Esophagus muscularis mucosa (tissue), 4 donors: Measurements from ENCODE around the gene PCDHB11. TPM values are rescaled to one million over a fixed set of nuclear protein-coding genes. Genes with fewer than 3 reads are reported as not detected.
A peak's percentile ranks its signal among the peaks of the same experiment; 100 is the strongest.
"Not testable (repeated sequence)": the region's sequence is repeated elsewhere in the genome, so short reads cannot be mapped to it uniquely, and the experiment has no call there.

Source experiments
- DNase-seq: peaks from one replicate; pipeline ENCODE4 v3.0.0-alpha.2; 2017; ENCODE audit errors: extremely low spot score
- H3K27ac ChIP-seq, 4 donors: fragments of 200-600 bp; sonication (generic); replicated peaks in 1 of 4; 1 replicate in 3 of 4; 2 replicates in 1 of 4; pipeline ENCODE4 v1.5.1; 2016 to 2019; ENCODE audit warnings: mild to moderate bottlenecking in 1 of 4
- H3K27me3 ChIP-seq, 4 donors: fragments of 200-600 bp; sonication (generic); one replicate each; pipeline versions ENCODE4 v1.5.1 to v1.6.0; 2016 to 2019
- H3K36me3 ChIP-seq, 4 donors: fragments of 200-600 bp; sonication (generic); one replicate each; pipeline ENCODE4 v1.5.1; 2016 to 2019
- H3K4me1 ChIP-seq, 4 donors: fragments of 200-600 bp; sonication (generic); one replicate each; pipeline ENCODE4 v1.5.1; 2016 to 2019
- H3K4me3 ChIP-seq, 4 donors: fragments of 200-600 bp; sonication (generic); 1 replicate in 2 of 4; 2 replicates in 2 of 4; pipeline ENCODE4 v1.5.1; 2016 to 2019; ENCODE audit warnings: mild to moderate bottlenecking in 4 of 4, moderate library complexity in 1 of 4
- H3K9me3 ChIP-seq, 4 donors: fragments of 200-600 bp; sonication (generic); 1 replicate in 3 of 4; 2 replicates in 1 of 4; pipeline ENCODE4 v1.5.1; 2016 to 2019
- CTCF ChIP-seq, 3 experiments: fragments of 200-600 bp in 2 of 3; fragments of 450-650 bp in 1 of 3; sonication (generic) in 2 of 3; IDR thresholded peaks; one replicate each; pipeline ENCODE4 v1.5.1; 2017 to 2019; ENCODE audit warnings: antibody characterized with exemption in 3 of 3, mild to moderate bottlenecking in 2 of 3, moderate library complexity in 1 of 3
- EP300 ChIP-seq: sonication (generic); formaldehyde crosslinking; IDR thresholded peaks from one replicate; pipeline ENCODE4 v1.6.1; 2017; ENCODE audit warnings: antibody characterized with exemption
- POLR2A ChIP-seq: fragments of 450-650 bp; IDR thresholded peaks from one replicate; pipeline ENCODE4 v1.6.1; 2017; ENCODE audit warnings: antibody characterized with exemption, moderate library complexity, mild to moderate bottlenecking, low read depth
- POLR2AphosphoS5 ChIP-seq, 2 donors: sonication (generic); formaldehyde crosslinking; IDR thresholded peaks; one replicate each; pipeline ENCODE4 v1.6.1; 2017; ENCODE audit warnings: antibody characterized with exemption in 2 of 2
- WGBS: methylation state at CpG from one replicate; pipeline ENCODE4 v1.1.5; 2018; 5-methylcytosine and 5-hydroxymethylcytosine counted together
- intact Hi-C: fragments of 100-400 bp; cut with DNase I; formaldehyde crosslinking; loops from one replicate; pipeline ENCODE4 v1.15.1; 2023
- total RNA-seq, 4 donors: library from RNA; depleted of rRNA; stranded (reverse); fragments of >200 nt; gene quantifications; one replicate each; pipeline versions ENCODE4 v1.1.0 to v1.2.1, GENCODE V29; 2016

The PCDHB11 gene
- total RNA-seq, 4 donors from 2014 or later = 1.7 to 4.6 (median 2.9) TPM

GRCh38 chr5:141186897-141187512 lies 12.4 kb upstream of the PCDHB11 start, which contains the start of gene PCDHB9:
PCDHB9 (plus strand) TSS chr5:141187161; CDS start chr5:141187319, 158 bp downstream.
- peak within 1 kb of the TSS in 1 of 4 donors; percentile 40 for H3K4me3 ChIP-seq
- WGBS = 17% methylated on average over 9 of the region's 9 CpGs

GRCh38 chr5:141188682-141189081 lies 10.7 kb upstream of the PCDHB11 start:
- H3K4me1 ChIP-seq, H3K27ac ChIP-seq, intact Hi-C loops, H3K36me3 ChIP-seq, DNase-seq, H3K4me3 ChIP-seq: not testable (repeated sequence)
- peaks cover 0 to 86% (median 63%) of the 10 kb centered on the region in 4 donors for H3K9me3 ChIP-seq
- H3K27me3 ChIP-seq = peaks cover 0 to 44% (median 0%) of the 10 kb centered on the region in 4 donors
- 23% methylated on average over 21 of the region's 37 CpGs for WGBS

More at GRCh38 chr5:141186897-141187512, 12.4 kb upstream of the PCDHB11 start, which contains the start of gene PCDHB9:
- H3K27me3 ChIP-seq = peaks cover 0 to 61% (median 0%) of the 10 kb centered on the region in 4 donors
- peaks cover 0 to 88% (median 65%) of the 10 kb centered on the region in 4 donors for H3K9me3 ChIP-seq
- H3K4me1 ChIP-seq = no peaks in the 10 kb centered on the region
- H3K27ac ChIP-seq = no peak within 1 kb of the TSS
- TF ChIP-seq POLR2AphosphoS5 (IDR thresholded peaks at IDR 0.05) (no peak), CTCF (IDR thresholded peaks at IDR 0.05) (peak in 2 of 3 experiments; percentile 5 to 35)
- peaks cover 0 to 3% (median 0%) of the 10 kb centered on the region in 4 donors for H3K36me3 ChIP-seq
- intact Hi-C loops = no loop called here
- DNase-seq = no peak

- Histone ChIP-seq H3K9me3 (peaks cover 0 to 84% (median 62%) of the 10 kb centered on the region in 4 donors), H3K27me3 (peaks cover 0 to 41% (median 0%) of the 10 kb centered on the region in 4 donors)
- no CpG with 5 or more reads among the region's 35 CpGs for WGBS
- H3K36me3 ChIP-seq, intact Hi-C loops, DNase-seq, H3K4me1 ChIP-seq, H3K27ac ChIP-seq, H3K4me3 ChIP-seq: not testable (repeated sequence)
Observed at GRCh38 chr5:141189131-141189530, 10.3 kb upstream of the PCDHB11 start.

- Histone ChIP-seq H3K27me3 (peaks cover 0 to 26% (median 0%) of the 10 kb centered on the region in 4 donors), H3K36me3 (no peaks in the 10 kb centered on the region), H3K9me3 (peaks cover 0 to 87% (median 71%) of the 10 kb centered on the region in 4 donors), H3K4me3 (peak within 1 kb of the TSS in 3 of 4 donors; percentile 23 to 44 (median 35)), H3K4me1 (no peaks in the 10 kb centered on the region), H3K27ac (no peak within 1 kb of the TSS)
- no peak for DNase-seq
- intact Hi-C loops = no loop called here
- TF ChIP-seq POLR2AphosphoS5 (IDR thresholded peaks at IDR 0.05) (no peak), CTCF (IDR thresholded peaks at IDR 0.05) (peak in 2 of 3 experiments; percentile 26 to 43), POLR2A (no peak), EP300 (no peak)
- 9% methylated on average over 8 of the region's 10 CpGs for WGBS
Observed at GRCh38 chr5:141192110-141192725, 7.2 kb upstream of the PCDHB11 start, which contains the start of gene PCDHB10. PCDHB10 (plus strand) TSS chr5:141192353; CDS start chr5:141192553, 200 bp downstream.

- peaks cover 0 to 91% (median 78%) of the 10 kb centered on the region in 4 donors for H3K9me3 ChIP-seq
- H3K36me3 ChIP-seq, H3K4me1 ChIP-seq, H3K27me3 ChIP-seq, H3K27ac ChIP-seq, DNase-seq, H3K4me3 ChIP-seq, intact Hi-C loops: not testable (repeated sequence)
- WGBS = 26% methylated on average over 11 of the region's 37 CpGs
Observed at GRCh38 chr5:141194332-141194731, 5.1 kb upstream of the PCDHB11 start.

- TF ChIP-seq POLR2AphosphoS5 (IDR thresholded peaks at IDR 0.05) (no peak), EP300 (no peak), POLR2A (no peak), CTCF (IDR thresholded peaks at IDR 0.05) (no peak)
- Histone ChIP-seq H3K27ac (no peak overlapping the region), H3K9me3 (peaks cover 0 to 90% (median 80%) of the 10 kb centered on the region in 4 donors), H3K4me3 (no peak overlapping the region), H3K36me3 (no peaks in the 10 kb centered on the region), H3K27me3 (peaks cover 0 to 6% (median 0%) of the 10 kb centered on the region in 4 donors), H3K4me1 (no peaks in the 10 kb centered on the region)
- WGBS = 57% methylated on average over 3 of the region's 3 CpGs
- intact Hi-C loops = no loop called here
- no peak for DNase-seq
Observed at GRCh38 chr5:141196363-141196762, 3.1 kb upstream of the PCDHB11 start.

- Histone ChIP-seq H3K9me3 (peaks cover 0 to 94% (median 78%) of the 10 kb centered on the region in 4 donors), H3K27me3 (peaks cover 0 to 16% (median 0%) of the 10 kb centered on the region in 4 donors)
- H3K36me3 ChIP-seq, H3K4me1 ChIP-seq, H3K27ac ChIP-seq, DNase-seq, H3K4me3 ChIP-seq, intact Hi-C loops: not testable (repeated sequence)
- 26% methylated on average over 17 of the region's 38 CpGs for whole genome bisulfite sequencing
Observed at GRCh38 chr5:141201126-141201525, 1.7 kb downstream of the PCDHB11 start.

GRCh38 chr5:141201646-141202045 lies 2.2 kb downstream of the PCDHB11 start:
- intact Hi-C loops = not testable (repeated sequence)

More at GRCh38 chr5:141201646-141202045, 2.2 kb downstream of the PCDHB11 start:
- not testable (repeated sequence) for DNase-seq, H3K4me3 ChIP-seq, H3K36me3 ChIP-seq, H3K27ac ChIP-seq, H3K4me1 ChIP-seq
- peaks cover 0 to 92% (median 77%) of the 10 kb centered on the region in 4 donors for H3K9me3 ChIP-seq
- peaks cover 0 to 16% (median 0%) of the 10 kb centered on the region in 4 donors for H3K27me3 ChIP-seq
- WGBS = 20% methylated on average over 7 of the region's 35 CpGs
